Thyroid gland (tissue), 4 donors: ENCODE data around the gene NEK6.

ENCODE experiments used
- POLR2A ChIP-seq, 2 donors: fragments of 450-650 bp; IDR thresholded peaks; one replicate each; pipeline ENCODE4 v1.6.1; 2017; ENCODE audit warnings: antibody characterized with exemption in 2 of 2, mild to moderate bottlenecking in 2 of 2, moderate library complexity in 1 of 2
- TF ChIP-seq, protein P1 (sequence below), 6 experiments: fragments of 200-600 bp in 3 of 6; fragments of 450-650 bp in 3 of 6; sonication (generic) in 3 of 6; IDR thresholded peaks; one replicate each; pipeline ENCODE4 v1.5.1; 2016 to 2019; ENCODE audit warnings: antibody characterized with exemption in 6 of 6, mild to moderate bottlenecking in 2 of 6, inconsistent platforms in 1 of 6, moderate library complexity in 1 of 6

DNA sequence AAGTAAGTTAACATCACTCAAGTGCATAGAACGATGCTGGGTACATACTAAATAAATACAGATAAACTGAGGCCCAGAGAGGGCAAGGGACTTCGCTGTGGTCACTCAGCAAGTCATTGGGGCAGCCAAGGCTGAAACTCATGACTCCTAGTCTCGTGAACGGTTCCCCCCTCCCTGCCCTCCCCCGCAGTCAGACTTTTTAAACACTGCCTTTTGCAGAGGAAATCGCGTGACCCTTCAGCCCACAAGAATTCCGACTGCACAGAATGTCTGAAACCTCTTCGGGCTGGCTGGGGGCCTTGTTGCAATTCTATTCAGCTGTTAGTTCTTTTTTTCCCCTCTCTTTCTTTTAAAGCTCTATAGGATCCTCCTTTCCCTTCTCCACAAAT, 28.1 kb downstream of the NEK6 start:
- TF ChIP-seq, protein P1, sequence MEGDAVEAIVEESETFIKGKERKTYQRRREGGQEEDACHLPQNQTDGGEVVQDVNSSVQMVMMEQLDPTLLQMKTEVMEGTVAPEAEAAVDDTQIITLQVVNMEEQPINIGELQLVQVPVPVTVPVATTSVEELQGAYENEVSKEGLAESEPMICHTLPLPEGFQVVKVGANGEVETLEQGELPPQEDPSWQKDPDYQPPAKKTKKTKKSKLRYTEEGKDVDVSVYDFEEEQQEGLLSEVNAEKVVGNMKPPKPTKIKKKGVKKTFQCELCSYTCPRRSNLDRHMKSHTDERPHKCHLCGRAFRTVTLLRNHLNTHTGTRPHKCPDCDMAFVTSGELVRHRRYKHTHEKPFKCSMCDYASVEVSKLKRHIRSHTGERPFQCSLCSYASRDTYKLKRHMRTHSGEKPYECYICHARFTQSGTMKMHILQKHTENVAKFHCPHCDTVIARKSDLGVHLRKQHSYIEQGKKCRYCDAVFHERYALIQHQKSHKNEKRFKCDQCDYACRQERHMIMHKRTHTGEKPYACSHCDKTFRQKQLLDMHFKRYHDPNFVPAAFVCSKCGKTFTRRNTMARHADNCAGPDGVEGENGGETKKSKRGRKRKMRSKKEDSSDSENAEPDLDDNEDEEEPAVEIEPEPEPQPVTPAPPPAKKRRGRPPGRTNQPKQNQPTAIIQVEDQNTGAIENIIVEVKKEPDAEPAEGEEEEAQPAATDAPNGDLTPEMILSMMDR (IDR thresholded peaks at IDR 0.05) = no peak
- no peak for TF ChIP-seq POLR2A (IDR thresholded peaks at IDR 0.05)
